Lung (tissue), 12 donors: ENCODE results near the gene IFI27L2. TPM values are rescaled to one million over a fixed set of nuclear protein-coding genes. Genes with fewer than 3 reads are reported as not detected.

ENCODE experiments used
- ATAC-seq: fragments of 200-7000 bp; cut with Tn5 transposase; one replicate; pipeline ENCODE4 v1.9.1; 2020; ENCODE audit warnings: moderate number of reproducible peaks; ENCODE audit not compliant: insufficient read depth, low FRiP score
- DNase-seq, 3 donors: peaks; one replicate each; pipeline ENCODE4 v3.0.0-alpha.2; 2013 to 2017
- H3K27ac ChIP-seq, 2 donors: one replicate each; pipeline ENCODE4 v1.5.1; 2013; ENCODE audit warnings: mild to moderate bottlenecking in 2 of 2, moderate library complexity in 2 of 2, control low read depth in 1 of 2, inconsistent platforms in 1 of 2, low read depth in 1 of 2, low read length in 1 of 2
- H3K27me3 ChIP-seq, 3 donors: one replicate each; pipeline ENCODE4 v1.5.1; 2013; ENCODE audit warnings: low read length in 2 of 3; ENCODE audit not compliant: control insufficient read depth in 3 of 3, insufficient read depth in 3 of 3
- H3K36me3 ChIP-seq, 4 donors: one replicate each; pipeline ENCODE4 v1.5.1; 2013; ENCODE audit warnings: low read length in 4 of 4, mild to moderate bottlenecking in 1 of 4, moderate library complexity in 1 of 4; ENCODE audit not compliant: control insufficient read depth in 4 of 4, insufficient read depth in 4 of 4
- H3K4me1 ChIP-seq, 5 donors: one replicate each; pipeline ENCODE4 v1.5.1; 2013; ENCODE audit warnings: low read length in 5 of 5, mild to moderate bottlenecking in 2 of 5, moderate library complexity in 1 of 5; ENCODE audit not compliant: control insufficient read depth in 5 of 5, insufficient read depth in 5 of 5
- H3K4me3 ChIP-seq: one replicate; pipeline ENCODE4 v1.5.1; 2013; ENCODE audit warnings: mild to moderate bottlenecking, control low read depth, moderate library complexity
- H3K9ac ChIP-seq, 2 donors: one replicate each; pipeline ENCODE4 v1.5.1; 2013; ENCODE audit warnings: low read length in 2 of 2, control low read depth in 1 of 2; ENCODE audit not compliant: insufficient read depth in 1 of 2
- H3K9me3 ChIP-seq, 4 donors: one replicate each; pipeline ENCODE4 v1.5.1; 2013; ENCODE audit warnings: low read length in 3 of 4, mild to moderate bottlenecking in 1 of 4, moderate library complexity in 1 of 4; ENCODE audit not compliant: control insufficient read depth in 4 of 4, insufficient read depth in 3 of 4
- CTCF ChIP-seq: IDR thresholded peaks from 2 replicates; pipeline ENCODE4 v1.5.1; 2012; ENCODE audit warnings: mild to moderate bottlenecking; ENCODE audit errors: control extremely low read depth, extremely low read depth
- WGBS, 2 donors: extraction: QIAGEN DNeasy Blood & Tissue Kit; methylation state at CpG; one replicate each; pipeline ENCODE4 v1.1.7; 2013; 5-methylcytosine and 5-hydroxymethylcytosine counted together
- polyA plus RNA-seq, 2 donors: library from polyadenylated mRNA; stranded (reverse); fragments of 200-250 nt; gene quantifications; one replicate each; pipeline ENCODE4 v1.2.1, GENCODE V29; 2013
- total RNA-seq, 2 donors: library from RNA; depleted of rRNA in 1 of 2; stranded (reverse); fragments of >200 nt in 1 of 2; gene quantifications; one replicate each; pipeline ENCODE4 v1.2.1, GENCODE V29; 2014 to 2021
- donor health status: control.
- donor health status: control.
- donor health status: Bipolar disorder and iron deficiency.
- donor health status: healthy.
- donor health status: DM: yes; HTN: yes; CAD: no.

Gene IFI27L2
- total and polyA plus RNA-seq, 4 donors = 27.2 to 127 (median 73.4) TPM

- DNase-seq = no peak
- ATAC-seq = no peak
- no peaks in the 10 kb centered on the region for H3K27me3 ChIP-seq
- TF ChIP-seq CTCF = no peak
- H3K4me3 ChIP-seq = no peak overlapping the region
- H3K9me3 ChIP-seq = peaks cover 0 to 10% (median 3%) of the 10 kb centered on the region in 4 donors
- H3K4me1 ChIP-seq = peaks cover 0 to 14% (median 5%) of the 10 kb centered on the region in 5 donors
- no peak overlapping the region for H3K9ac ChIP-seq
- no peaks in the 10 kb centered on the region for H3K36me3 ChIP-seq
- no peak overlapping the region for H3K27ac ChIP-seq
Measured at GRCh38 chr14:94119071-94119470, 10.3 kb downstream of the IFI27L2 start.

GRCh38 chr14:94117856-94118255, 11.5 kb downstream of the IFI27L2 start:
- ATAC-seq (no peak), DNase-seq (no peak)
- H3K27ac ChIP-seq = no peak overlapping the region
- TF ChIP-seq CTCF = no peak
- no peaks in the 10 kb centered on the region for H3K27me3 ChIP-seq
- H3K9ac ChIP-seq = no peak overlapping the region
- no peak overlapping the region for H3K4me3 ChIP-seq
- 81 to 87% methylated on average over 9 of the region's 9 CpGs for whole genome bisulfite sequencing, 2 donors
- H3K36me3 ChIP-seq = no peaks in the 10 kb centered on the region
- H3K9me3 ChIP-seq = peaks cover 0 to 10% (median 3%) of the 10 kb centered on the region in 4 donors
- H3K4me1 ChIP-seq = peaks cover 0 to 14% (median 5%) of the 10 kb centered on the region in 5 donors

- DNase-seq = no peak
- Histone ChIP-seq H3K4me3 (no peak overlapping the region), H3K4me1 (peaks cover 0 to 14% (median 5%) of the 10 kb centered on the region in 5 donors), H3K9me3 (peaks cover 0 to 10% (median 3%) of the 10 kb centered on the region in 4 donors), H3K27ac (no peak overlapping the region), H3K27me3 (no peaks in the 10 kb centered on the region), H3K9ac (no peak overlapping the region), H3K36me3 (no peaks in the 10 kb centered on the region)
- WGBS, 2 donors = 85 to 87% methylated on average over 10 of the region's 10 CpGs
- no peak for ATAC-seq
- no peak for TF ChIP-seq CTCF
Measured at GRCh38 chr14:94116701-94117100, 12.7 kb downstream of the IFI27L2 start.

GRCh38 chr14:94115631-94116030, 13.8 kb downstream of the IFI27L2 start:
- TF ChIP-seq CTCF = no peak
- WGBS, 2 donors = 94 to 97% methylated on average over 15 of the region's 15 CpGs
- Histone ChIP-seq H3K9ac (no peak overlapping the region), H3K4me1 (peaks cover 0 to 16% (median 5%) of the 10 kb centered on the region in 5 donors), H3K27me3 (no peaks in the 10 kb centered on the region), H3K36me3 (no peaks in the 10 kb centered on the region), H3K9me3 (peaks cover 0 to 8% (median 3%) of the 10 kb centered on the region in 4 donors), H3K4me3 (no peak overlapping the region), H3K27ac (peak overlapping the region; percentile 36 to 41)
- no peak for DNase-seq
- no peak for ATAC-seq
